ENCODE measurements around the gene ASB2. TPM values are rescaled to one million over a fixed set of nuclear protein-coding genes. Genes with fewer than 3 reads are reported as not detected.
A peak's percentile ranks its signal among the peaks of the same experiment; 100 is the strongest.

ASB2 gene
- total RNA-seq, 1 experiment from 2014 or later: not detected

DNA sequence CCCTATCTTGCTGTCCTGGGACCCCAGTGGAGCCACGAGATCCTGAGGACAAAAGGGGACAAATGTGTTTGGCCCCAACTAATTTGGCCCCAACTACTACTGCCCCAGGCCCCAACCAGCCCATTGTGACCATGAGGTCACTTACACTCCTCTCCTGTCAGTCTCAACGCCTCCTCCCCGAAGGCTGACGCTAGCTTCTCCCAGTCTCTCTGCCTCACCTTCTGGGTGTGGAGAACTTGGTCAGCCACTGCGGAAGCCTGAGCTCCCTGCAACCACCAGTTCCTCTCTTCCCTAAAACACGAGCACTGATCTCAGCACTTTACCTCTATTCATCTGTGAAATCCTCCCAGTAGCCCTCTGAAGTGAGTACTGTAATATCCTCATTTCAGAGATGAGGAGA lies 35.9 kb downstream of the ASB2 start:
- Mint-ChIP-seq H3K9me3 (ENCODE audit: unreplicated experiment) (no peaks in the 10 kb centered on the region), H3K27me3 (ENCODE audit: insufficient read depth, unreplicated experiment) (no peaks in the 10 kb centered on the region), H3K4me1 (ENCODE audit: low read depth, unreplicated experiment) (no peaks in the 10 kb centered on the region), H3K4me3 (ENCODE audit: unreplicated experiment) (no peak overlapping the region), H3K27ac (ENCODE audit: unreplicated experiment) (no peak overlapping the region), H3K36me3 (ENCODE audit: insufficient read depth, unreplicated experiment) (no peaks in the 10 kb centered on the region)
- ChIA-PET POLR2A (no interaction called here), CTCF (interaction anchor here (0.5 to 1.1 kb wide), 3 partner anchors 30 to 585 kb away, joined by 3 to 5 read pairs (median 5); no protein-coding TSS in a partner anchor)
- TF ChIP-seq, protein P1, sequence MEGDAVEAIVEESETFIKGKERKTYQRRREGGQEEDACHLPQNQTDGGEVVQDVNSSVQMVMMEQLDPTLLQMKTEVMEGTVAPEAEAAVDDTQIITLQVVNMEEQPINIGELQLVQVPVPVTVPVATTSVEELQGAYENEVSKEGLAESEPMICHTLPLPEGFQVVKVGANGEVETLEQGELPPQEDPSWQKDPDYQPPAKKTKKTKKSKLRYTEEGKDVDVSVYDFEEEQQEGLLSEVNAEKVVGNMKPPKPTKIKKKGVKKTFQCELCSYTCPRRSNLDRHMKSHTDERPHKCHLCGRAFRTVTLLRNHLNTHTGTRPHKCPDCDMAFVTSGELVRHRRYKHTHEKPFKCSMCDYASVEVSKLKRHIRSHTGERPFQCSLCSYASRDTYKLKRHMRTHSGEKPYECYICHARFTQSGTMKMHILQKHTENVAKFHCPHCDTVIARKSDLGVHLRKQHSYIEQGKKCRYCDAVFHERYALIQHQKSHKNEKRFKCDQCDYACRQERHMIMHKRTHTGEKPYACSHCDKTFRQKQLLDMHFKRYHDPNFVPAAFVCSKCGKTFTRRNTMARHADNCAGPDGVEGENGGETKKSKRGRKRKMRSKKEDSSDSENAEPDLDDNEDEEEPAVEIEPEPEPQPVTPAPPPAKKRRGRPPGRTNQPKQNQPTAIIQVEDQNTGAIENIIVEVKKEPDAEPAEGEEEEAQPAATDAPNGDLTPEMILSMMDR (IDR thresholded peaks at IDR 0.05; ENCODE audit: insufficient read depth in 1 of 2, low read depth in 1 of 2, low read length in 1 of 2, severe bottlenecking in 1 of 2, unreplicated experiment in 1 of 2): no peak
- no peaks in the 10 kb centered on the region for H3K9me3 ChIP-seq
- no peaks in the 10 kb centered on the region for H3K27me3 ChIP-seq (replicated peaks; ENCODE audit: control insufficient read depth, insufficient read depth, low read length)
- intact Hi-C loops (cut with micrococcal nuclease; ENCODE audit: unreplicated experiment): no loop called here
- H3K36me3 ChIP-seq (ENCODE audit: control insufficient read depth, insufficient read depth, low read length): no peaks in the 10 kb centered on the region
- H3K4me1 ChIP-seq: no peaks in the 10 kb centered on the region; the same call in 1 of the 2 replicates
- BruUV-seq (replicated peaks): no TSS peak
- H3K4me3 ChIP-seq (ENCODE audit: low read depth, low read length): no peak overlapping the region
- no peak for DNase-seq

DNA sequence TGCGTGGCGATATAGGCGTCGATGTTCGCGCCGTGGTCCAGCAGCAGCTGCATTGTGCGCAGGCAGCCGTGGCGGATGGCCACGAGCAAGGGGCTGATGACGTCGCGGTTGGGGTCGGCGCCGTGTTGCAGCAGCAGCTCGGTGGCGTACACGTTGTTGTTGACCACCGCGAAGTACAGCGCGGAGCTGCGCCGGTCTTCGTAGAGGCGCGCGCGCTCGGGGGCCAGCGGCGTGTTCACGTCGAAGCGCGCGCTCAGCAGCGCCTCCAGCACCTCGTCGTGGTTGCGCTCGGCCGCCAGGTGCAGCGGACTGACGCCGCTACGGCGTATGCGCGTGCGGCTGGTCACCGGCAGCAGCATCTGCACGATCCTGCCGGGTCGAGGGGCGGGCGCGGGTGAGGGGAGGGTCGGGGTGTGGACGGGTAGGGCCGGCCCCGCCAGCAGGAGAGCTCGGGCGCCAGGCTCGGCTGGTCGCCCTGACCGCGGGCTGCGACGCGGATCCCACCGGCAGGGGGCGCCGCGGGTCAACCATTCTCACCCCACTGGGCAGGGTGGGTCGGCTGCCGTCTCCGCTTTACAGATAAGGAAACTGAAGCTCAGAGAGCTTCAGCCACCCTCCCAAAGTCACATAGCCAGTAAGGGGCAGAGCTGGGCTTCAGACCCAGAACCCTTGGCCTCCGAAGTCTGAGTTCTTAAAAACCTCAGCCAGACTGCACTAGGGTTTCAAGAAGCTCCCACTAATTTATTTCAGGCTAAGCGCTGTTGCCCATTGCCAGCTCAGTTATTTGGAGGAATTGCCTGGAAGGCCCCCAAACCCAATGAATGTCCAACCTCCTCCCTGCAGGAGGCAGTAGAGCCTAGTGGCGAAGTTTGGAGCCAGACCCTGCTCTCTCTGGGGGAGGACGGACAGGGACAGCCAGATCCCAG lies 36.8 kb downstream of the ASB2 start:
- no peaks in the 10 kb centered on the region for H3K4me1 ChIP-seq
- intact Hi-C loops (cut with micrococcal nuclease; ENCODE audit: unreplicated experiment): loop anchor here (5.0 kb wide), 1 partner anchor 63 kb away; no protein-coding TSS in a partner anchor
- TF ChIP-seq, protein P1 (IDR thresholded peaks at IDR 0.05; ENCODE audit: insufficient read depth in 1 of 2, low read depth in 1 of 2, low read length in 1 of 2, severe bottlenecking in 1 of 2, unreplicated experiment in 1 of 2): peak in 1 of 2 experiments; percentile 48
- H3K36me3 ChIP-seq (ENCODE audit: control insufficient read depth, insufficient read depth, low read length): no peaks in the 10 kb centered on the region
- H3K4me3 ChIP-seq (ENCODE audit: low read depth, low read length): no peak overlapping the region
- H3K9me3 ChIP-seq: no peaks in the 10 kb centered on the region
- BruUV-seq (replicated peaks): no TSS peak
- Mint-ChIP-seq H3K27ac (ENCODE audit: unreplicated experiment) (no peak overlapping the region), H3K36me3 (ENCODE audit: insufficient read depth, unreplicated experiment) (no peaks in the 10 kb centered on the region), H3K27me3 (ENCODE audit: insufficient read depth, unreplicated experiment) (no peaks in the 10 kb centered on the region), H3K4me3 (ENCODE audit: unreplicated experiment) (no peak overlapping the region), H3K9me3 (ENCODE audit: unreplicated experiment) (no peaks in the 10 kb centered on the region), H3K4me1 (ENCODE audit: low read depth, unreplicated experiment) (no peaks in the 10 kb centered on the region)
- ChIA-PET POLR2A (no interaction called here), CTCF (interaction anchor here (0.6 to 1.1 kb wide), 3 partner anchors 28 to 197 kb away, joined by 3 to 5 read pairs (median 5); no protein-coding TSS in a partner anchor)
- peak in 1 of 2 experiments; percentile 57 for DNase-seq
- no peaks in the 10 kb centered on the region for H3K27me3 ChIP-seq (replicated peaks; ENCODE audit: control insufficient read depth, insufficient read depth, low read length)

DNA sequence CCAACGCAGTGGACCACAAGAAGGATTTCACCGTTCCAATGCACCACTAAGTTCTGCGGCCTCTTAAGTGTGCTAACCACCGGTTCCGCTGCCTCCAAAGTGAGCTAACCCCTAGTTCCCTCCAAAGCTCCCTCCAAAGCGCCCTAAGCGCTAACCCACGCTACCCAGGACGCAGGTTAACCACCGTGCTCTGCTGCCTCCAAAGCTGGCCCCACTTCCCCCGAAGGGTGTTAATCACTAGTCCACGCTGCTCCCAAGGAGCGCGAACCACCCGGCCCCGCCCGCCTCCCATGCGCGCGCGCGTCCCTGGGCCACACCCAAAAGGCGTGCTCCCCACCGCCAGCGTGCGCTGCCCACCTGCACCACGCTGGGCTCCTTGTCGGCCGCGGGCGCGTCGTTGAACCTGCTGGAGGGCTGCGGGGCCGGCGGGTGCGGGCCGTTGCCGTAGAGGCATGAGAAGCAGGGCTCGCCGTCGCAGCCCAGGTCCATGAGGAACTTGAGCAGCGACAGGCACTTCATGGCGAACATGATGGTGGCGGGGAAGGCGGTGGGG lies 37.5 kb downstream of the ASB2 start:
- Histone ChIP-seq H3K9me3 (no peaks in the 10 kb centered on the region), H3K36me3 (ENCODE audit: control insufficient read depth, insufficient read depth, low read length) (no peaks in the 10 kb centered on the region), H3K27me3 (replicated peaks; ENCODE audit: control insufficient read depth, insufficient read depth, low read length) (no peaks in the 10 kb centered on the region), H3K4me1 (no peaks in the 10 kb centered on the region), H3K4me3 (ENCODE audit: low read depth, low read length) (no peak overlapping the region)
- Mint-ChIP-seq H3K4me1 (ENCODE audit: low read depth, unreplicated experiment) (no peaks in the 10 kb centered on the region), H3K9me3 (ENCODE audit: unreplicated experiment) (no peaks in the 10 kb centered on the region), H3K27ac (ENCODE audit: unreplicated experiment) (no peak overlapping the region), H3K36me3 (ENCODE audit: insufficient read depth, unreplicated experiment) (no peaks in the 10 kb centered on the region), H3K27me3 (ENCODE audit: insufficient read depth, unreplicated experiment) (no peaks in the 10 kb centered on the region), H3K4me3 (ENCODE audit: unreplicated experiment) (no peak overlapping the region)
- CTCF ChIA-PET: no interaction called here
- intact Hi-C loops (cut with micrococcal nuclease; ENCODE audit: unreplicated experiment): loop anchor here (5.0 kb wide), 1 partner anchor 63 kb away; no protein-coding TSS in a partner anchor
- BruUV-seq (replicated peaks): no TSS peak
- POLR2A ChIA-PET: no interaction called here
- no peak for DNase-seq
- TF ChIP-seq, protein P1 (IDR thresholded peaks at IDR 0.05; ENCODE audit: insufficient read depth in 1 of 2, low read depth in 1 of 2, low read length in 1 of 2, severe bottlenecking in 1 of 2, unreplicated experiment in 1 of 2): no peak
